Esophagus muscularis mucosa (tissue), 3 donors: ENCODE measurements around the gene AP3S2.

ENCODE experiments used
- CTCF ChIP-seq, 3 experiments: fragments of 200-600 bp in 2 of 3; fragments of 450-650 bp in 1 of 3; sonication (generic) in 2 of 3; IDR thresholded peaks; one replicate each; pipeline ENCODE4 v1.5.1; 2017 to 2019; ENCODE audit warnings: antibody characterized with exemption in 3 of 3, mild to moderate bottlenecking in 2 of 3, moderate library complexity in 1 of 3
- EP300 ChIP-seq: sonication (generic); formaldehyde crosslinking; IDR thresholded peaks from one replicate; pipeline ENCODE4 v1.6.1; 2017; ENCODE audit warnings: antibody characterized with exemption

- TF ChIP-seq CTCF (IDR thresholded peaks at IDR 0.05) (no peak), EP300 (no peak)
These were observed 9.4 kb upstream of the AP3S2 start for GRCh38 chr15:89903015-89903857.
